IMR-90 (cell line): ENCODE results near the gene MT1E. TPM values are rescaled to one million over a fixed set of nuclear protein-coding genes. Genes with fewer than 3 reads are reported as not detected.

Experiments used
- ATAC-seq: fragments of 200-7000 bp; cut with Tn5 transposase; 2 replicates; pipeline ENCODE4 v1.9.1; 2020; ENCODE audit warnings: low read depth, mild to moderate bottlenecking, moderate library complexity
- BruUV-seq: library from RNA; stranded (reverse); fragments of 400-500 nt; replicated peaks from 2 replicates; lab custom pipeline; 2021; lab: Mats Ljungman, UMichigan
- CTCF ChIA-PET: fragments of 300-600 bp; formaldehyde crosslinking; extraction: SDS; loops from one replicate; lab custom pipeline; 2021; ENCODE audit warnings: antibody characterized with exemption; lab: Yijun Ruan, JAX
- POLR2A ChIA-PET: fragments of 300-600 bp; sonication (Branson Sonifier 250); formaldehyde crosslinking; loops from one replicate; lab custom pipeline; 2022; ENCODE audit warnings: antibody characterized with exemption; ENCODE audit not compliant: unreplicated experiment; lab: Charles Lee
- DNase-seq: peaks from one replicate; pipeline ENCODE4 v3.0.0; 2013
- H2AFZ ChIP-seq: replicated peaks from 2 replicates; pipeline ENCODE3; 2013; ENCODE audit warnings: low read length, mild to moderate bottlenecking; ENCODE audit not compliant: poor library complexity
- H2AK5ac ChIP-seq: 2 replicates; pipeline ENCODE4 v1.6.1; 2013; ENCODE audit warnings: low read depth, low read length, inconsistent platforms
- H2AK9ac ChIP-seq: replicated peaks from 2 replicates; pipeline ENCODE3; 2013; ENCODE audit warnings: mild to moderate bottlenecking, low read depth, low read length, moderate library complexity; ENCODE audit not compliant: poor library complexity
- H2BK120ac ChIP-seq: 2 replicates; pipeline ENCODE4 v1.6.1; 2013; ENCODE audit warnings: low read depth, low read length, inconsistent platforms
- H2BK15ac ChIP-seq: 3 replicates; pipeline ENCODE4 v1.6.1; 2013; ENCODE audit warnings: low read depth, low read length, inconsistent platforms
- H2BK20ac ChIP-seq: 2 replicates; pipeline ENCODE4 v1.6.1; 2013; ENCODE audit warnings: low read depth, mild to moderate bottlenecking, inconsistent platforms, low read length, moderate library complexity
- H2BK5ac ChIP-seq: 2 replicates; pipeline ENCODE4 v1.6.1; 2013; ENCODE audit warnings: mild to moderate bottlenecking, low read depth, low read length, inconsistent platforms; ENCODE audit not compliant: poor library complexity, severe bottlenecking
- H3K14ac ChIP-seq: replicated peaks from 2 replicates; pipeline ENCODE4 v1.6.1; 2013; ENCODE audit warnings: low read depth, low read length, inconsistent platforms
- H3K18ac ChIP-seq: 2 replicates; pipeline ENCODE4 v1.6.1; 2013; ENCODE audit warnings: low read depth, low read length, control low read depth
- H3K23ac ChIP-seq: 2 replicates; pipeline ENCODE4 v1.6.1; 2013; ENCODE audit warnings: low read depth, low read length, inconsistent platforms
- H3K27ac ChIP-seq: 2 replicates; pipeline ENCODE4 v1.5.1; 2013; ENCODE audit warnings: mild to moderate bottlenecking, control low read depth, low read length; ENCODE audit not compliant: insufficient read depth
- H3K27me3 ChIP-seq: 2 replicates; pipeline ENCODE4 v1.6.1; 2013; ENCODE audit warnings: low read length; ENCODE audit not compliant: control insufficient read depth, insufficient read depth
- H3K36me3 ChIP-seq: 2 replicates; pipeline ENCODE4 v1.6.1; 2013; ENCODE audit warnings: low read length, mixed read lengths; ENCODE audit not compliant: control insufficient read depth, insufficient read depth
- H3K4ac ChIP-seq: 2 replicates; pipeline ENCODE4 v1.6.1; 2013; ENCODE audit warnings: low read depth, low read length, inconsistent platforms
- H3K4me1 ChIP-seq: 2 replicates; pipeline ENCODE4 v1.6.1; 2013; ENCODE audit warnings: low read length, mixed read lengths; ENCODE audit not compliant: control insufficient read depth, insufficient read depth
- H3K4me2 ChIP-seq: 2 replicates; pipeline ENCODE4 v1.6.1; 2013; ENCODE audit warnings: low read depth, mild to moderate bottlenecking, control low read depth, low read length, moderate library complexity
- H3K4me3 ChIP-seq: 2 replicates; pipeline ENCODE4 v1.5.1; 2013; ENCODE audit warnings: low read depth, mild to moderate bottlenecking, control low read depth, low read length, moderate library complexity; ENCODE audit not compliant: insufficient read depth
- H3K56ac ChIP-seq: 2 replicates; pipeline ENCODE4 v1.6.1; 2013; ENCODE audit warnings: low read length, inconsistent platforms; ENCODE audit not compliant: insufficient read depth; ENCODE audit errors: extremely low read depth
- H3K79me1 ChIP-seq, 2 experiments: 2 replicates each; pipeline ENCODE4 v1.6.1; 2013; ENCODE audit warnings: low read length in 2 of 2, inconsistent platforms in 1 of 2, low read depth in 1 of 2
- H3K9ac ChIP-seq: 2 replicates; pipeline ENCODE4 v1.6.1; 2013; ENCODE audit warnings: low read depth, low read length, control low read depth
- H3K9me1 ChIP-seq: 2 replicates; pipeline ENCODE4 v1.6.1; 2013; ENCODE audit warnings: low read length, inconsistent platforms; ENCODE audit not compliant: insufficient read depth
- H3K9me3 ChIP-seq: 2 replicates; pipeline ENCODE4 v1.6.1; 2013; ENCODE audit warnings: low read length; ENCODE audit not compliant: control insufficient read depth, insufficient read depth
- H4K20me1 ChIP-seq: 2 replicates; pipeline ENCODE4 v1.6.1; 2013; ENCODE audit warnings: low read length, inconsistent platforms; ENCODE audit not compliant: insufficient read depth
- H4K5ac ChIP-seq: 2 replicates; pipeline ENCODE4 v1.6.1; 2013; ENCODE audit warnings: mild to moderate bottlenecking, low read depth, low read length, control low read depth
- H4K8ac ChIP-seq, 2 experiments: 2 replicates each; pipeline ENCODE4 v1.6.1; 2013; ENCODE audit warnings: low read depth in 2 of 2, low read length in 2 of 2, control low read depth in 1 of 2, inconsistent platforms in 1 of 2
- H4K91ac ChIP-seq: 2 replicates; pipeline ENCODE4 v1.6.1; 2013; ENCODE audit warnings: low read depth, low read length, inconsistent platforms; ENCODE audit not compliant: insufficient read depth
- BHLHE40 ChIP-seq: fragments of 150-350 bp; IDR thresholded peaks from 2 replicates; pipeline ENCODE4 v1.6.1; 2016; ENCODE audit warnings: mild to moderate bottlenecking, low read depth, low read length
- CEBPB ChIP-seq: IDR thresholded peaks from 2 replicates; pipeline ENCODE4 v1.6.1; 2012; ENCODE audit warnings: low read depth, low read length, improper control_type of control experiment
- CHD1 ChIP-seq: IDR thresholded peaks from 2 replicates; pipeline ENCODE4 v1.6.1; 2012; ENCODE audit warnings: low read depth, low read length, improper control_type of control experiment
- CTCF ChIP-seq: conservative IDR thresholded peaks from 2 replicates; pipeline ENCODE4 v1.5.1; 2012; ENCODE audit warnings: mild to moderate bottlenecking, low read depth, low read length, improper control_type of control experiment
- ELK1 ChIP-seq: fragments of 150-350 bp; IDR thresholded peaks from 2 replicates; pipeline ENCODE4 v1.6.1; 2016; ENCODE audit warnings: low read depth, mild to moderate bottlenecking, low read length, moderate library complexity, borderline replicate concordance
- FOS ChIP-seq: fragments of 150-350 bp; IDR thresholded peaks from 2 replicates; pipeline ENCODE4 v1.6.1; 2016; ENCODE audit warnings: low read depth, low read length
- MAFK ChIP-seq: IDR thresholded peaks from 2 replicates; pipeline ENCODE4 v1.6.1; 2012; ENCODE audit warnings: low read depth, low read length, improper control_type of control experiment
- MAZ ChIP-seq: IDR thresholded peaks from 2 replicates; pipeline ENCODE4 v1.6.1; 2012; ENCODE audit warnings: low read depth, mild to moderate bottlenecking, low read length, improper control_type of control experiment, moderate library complexity, borderline replicate concordance
- MXI1 ChIP-seq: IDR thresholded peaks from 2 replicates; pipeline ENCODE4 v1.6.1; 2012; ENCODE audit warnings: low read depth, mild to moderate bottlenecking, low read length, moderate library complexity, borderline replicate concordance
- NFE2L2 ChIP-seq: fragments of 150-350 bp; IDR thresholded peaks from 2 replicates; pipeline ENCODE4 v1.6.1; 2016; ENCODE audit warnings: low read depth, mild to moderate bottlenecking, low read length
- POLR2A ChIP-seq: IDR thresholded peaks from 2 replicates; pipeline ENCODE4 v1.6.1; 2012; ENCODE audit warnings: mild to moderate bottlenecking, low read depth, low read length
- RCOR1 ChIP-seq: IDR thresholded peaks from 2 replicates; pipeline ENCODE4 v1.6.1; 2012; ENCODE audit warnings: mild to moderate bottlenecking, low read length, improper control_type of control experiment; ENCODE audit not compliant: insufficient replicate concordance
- RFX5 ChIP-seq: IDR thresholded peaks from 2 replicates; pipeline ENCODE4 v1.8.0; 2012; ENCODE audit warnings: low read depth, mild to moderate bottlenecking, low read length, moderate library complexity
- SMC3 ChIP-seq: fragments of 150-350 bp; IDR thresholded peaks from 2 replicates; pipeline ENCODE4 v1.6.1; 2016; ENCODE audit warnings: low read depth, mild to moderate bottlenecking, antibody characterized with exemption, low read length, moderate library complexity
- USF2 ChIP-seq: fragments of 150-350 bp; IDR thresholded peaks from 2 replicates; pipeline ENCODE4 v1.6.1; 2017; ENCODE audit warnings: mild to moderate bottlenecking, antibody characterized with exemption, low read length, low read depth
- WGBS, 2 experiments: methylation state at CpG; one replicate each; pipeline versions ENCODE4 v1.1.5 to v1.1.7; 2013; ENCODE audit warnings: missing lambda C conversion rate in 2 of 2; ENCODE audit not compliant: insufficient read length in 1 of 2; ENCODE audit errors: extremely low coverage in 2 of 2; 5-methylcytosine and 5-hydroxymethylcytosine counted together
- dilution Hi-C: fragments of 300-500 bp; cut with HindIII; formaldehyde crosslinking; loops from one replicate; pipeline ENCODE4 v1.14.3; 2018; ENCODE audit warnings: low sequenced_read_pairs; ENCODE audit not compliant: unreplicated experiment
- in situ Hi-C: fragments of 300-500 bp; cut with MboI; formaldehyde crosslinking; loops from 3 replicates; pipeline ENCODE4 v1.14.3; 2019; ENCODE audit warnings: low sequenced_read_pairs, inconsistent platforms, mixed read lengths
- intact Hi-C: fragments of 100-400 bp; cut with micrococcal nuclease; formaldehyde crosslinking; loops from 2 replicates; pipeline ENCODE4 v1.10.0; 2022
- polyA plus RNA-seq, 3 experiments: library from polyadenylated mRNA; depleted of rRNA; stranded (reverse); fragments of >200 nt; gene quantifications; 2 replicates each; pipeline ENCODE4 v1.2.3, GENCODE V29; 2012; ENCODE audit warnings: low replicate concordance in 1 of 3
- total RNA-seq: library from RNA; depleted of rRNA; stranded (reverse); fragments of >200 nt; gene quantifications from 2 replicates; pipeline ENCODE4 v1.2.3, GENCODE V29; 2012

Gene MT1E
- total and polyA plus RNA-seq, 2 of the 4 experiments (the other 2 are of a cell fraction): 137 to 821 TPM

GRCh38 chr16:56651586-56651985 lies 26.0 kb downstream of the MT1E start, which contains the start of gene MT1B:
TSS of gene MT1B (plus strand) at chr16:56651886. CDS start at chr16:56651954, 68 bp downstream.
- Histone ChIP-seq H3K27ac (no peak within 1 kb of the TSS), H3K9me1 (0 out of 2 replicates have a peak, but pooled peaks cover 3% of the 10 kb centered on the region), H3K23ac (no peak within 1 kb of the TSS), H3K4me2 (no peak within 1 kb of the TSS), H2AK5ac (no peak within 1 kb of the TSS), H3K4ac (no peak within 1 kb of the TSS), H3K9me3 (no peaks in the 10 kb centered on the region), H4K8ac (no peak within 1 kb of the TSS), H3K14ac (no peak within 1 kb of the TSS), H3K36me3 (no peaks in the 10 kb centered on the region), H3K9ac (no peak within 1 kb of the TSS), H2BK5ac (no peak within 1 kb of the TSS), H2BK20ac (no peak within 1 kb of the TSS), H3K18ac (no peak within 1 kb of the TSS), H2AFZ (no peak within 1 kb of the TSS), H3K27me3 (peaks cover 76% of the 10 kb centered on the region), H2BK15ac (no peak within 1 kb of the TSS), H3K79me1 (no peaks in the 10 kb centered on the region), H4K91ac (no peak within 1 kb of the TSS), H3K4me1 (no peaks in the 10 kb centered on the region), H4K20me1 (no peaks in the 10 kb centered on the region; the same call in 1 of the 2 replicates), H4K5ac (no peak within 1 kb of the TSS), H2AK9ac (no peak within 1 kb of the TSS), H3K4me3 (no peak within 1 kb of the TSS), H3K56ac (no peak within 1 kb of the TSS), H2BK120ac (no peak within 1 kb of the TSS)
- dilution Hi-C loops: no loop called here
- no TSS peak for BruUV-seq
- intact Hi-C loops: no loop called here
- POLR2A ChIA-PET: no interaction called here
- TF ChIP-seq CEBPB (no peak), MXI1 (no peak), BHLHE40 (no peak), FOS (no peak), ELK1 (no peak), USF2 (no peak), SMC3 (no peak), CTCF (no peak), MAFK (no peak), RFX5 (no peak), RCOR1 (no peak), NFE2L2 (no peak), CHD1 (no peak), MAZ (no peak), POLR2A (no peak)
- no peak for ATAC-seq
- WGBS, 2 experiments: 80% methylated on average over 1 of the region's 7 CpGs; no CpG with 5 or more reads in 1 of the 2 experiments
- in situ Hi-C loops: no loop called here
- CTCF ChIA-PET: no interaction called here
- DNase-seq: no peak
